ENCODE data around the gene TJP2.
A peak's percentile ranks its signal among the peaks of the same experiment; 100 is the strongest.

The TJP2 gene

DNA sequence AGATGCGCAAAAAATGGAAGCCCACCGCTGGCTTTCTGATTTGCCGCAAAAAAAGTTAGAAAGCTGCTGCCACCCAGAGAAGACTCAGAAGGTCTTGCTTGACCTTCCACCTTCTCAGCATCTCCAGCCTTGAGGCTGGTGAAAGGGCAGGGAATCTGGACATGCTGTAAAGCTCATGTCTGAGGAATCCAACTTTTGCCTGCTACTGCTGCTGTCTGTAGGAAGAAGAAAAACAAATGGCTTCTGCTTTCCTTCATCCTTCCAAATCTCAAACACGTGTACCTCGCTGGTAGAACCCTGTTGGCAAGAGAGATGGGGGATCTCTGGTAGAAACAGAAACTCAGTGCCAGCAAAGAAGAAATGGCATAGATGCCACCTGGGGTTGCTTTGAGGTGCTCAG, 10.2 kb downstream of the TJP2 start:
- TF ChIP-seq, protein P1, sequence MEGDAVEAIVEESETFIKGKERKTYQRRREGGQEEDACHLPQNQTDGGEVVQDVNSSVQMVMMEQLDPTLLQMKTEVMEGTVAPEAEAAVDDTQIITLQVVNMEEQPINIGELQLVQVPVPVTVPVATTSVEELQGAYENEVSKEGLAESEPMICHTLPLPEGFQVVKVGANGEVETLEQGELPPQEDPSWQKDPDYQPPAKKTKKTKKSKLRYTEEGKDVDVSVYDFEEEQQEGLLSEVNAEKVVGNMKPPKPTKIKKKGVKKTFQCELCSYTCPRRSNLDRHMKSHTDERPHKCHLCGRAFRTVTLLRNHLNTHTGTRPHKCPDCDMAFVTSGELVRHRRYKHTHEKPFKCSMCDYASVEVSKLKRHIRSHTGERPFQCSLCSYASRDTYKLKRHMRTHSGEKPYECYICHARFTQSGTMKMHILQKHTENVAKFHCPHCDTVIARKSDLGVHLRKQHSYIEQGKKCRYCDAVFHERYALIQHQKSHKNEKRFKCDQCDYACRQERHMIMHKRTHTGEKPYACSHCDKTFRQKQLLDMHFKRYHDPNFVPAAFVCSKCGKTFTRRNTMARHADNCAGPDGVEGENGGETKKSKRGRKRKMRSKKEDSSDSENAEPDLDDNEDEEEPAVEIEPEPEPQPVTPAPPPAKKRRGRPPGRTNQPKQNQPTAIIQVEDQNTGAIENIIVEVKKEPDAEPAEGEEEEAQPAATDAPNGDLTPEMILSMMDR (IDR thresholded peaks at IDR 0.05), result no peak
- peaks cover 2% of the 10 kb centered on the region for H3K79me2 ChIP-seq
- no peaks in the 10 kb centered on the region for H3K27me3 ChIP-seq (ENCODE audit: control insufficient read depth, insufficient read depth, low read length)
- no peak overlapping the region for H3K9ac ChIP-seq
- H3K36me3 ChIP-seq (ENCODE audit: control insufficient read depth, insufficient read depth, low read length), result no peaks in the 10 kb centered on the region
- H3K27ac ChIP-seq, result no peak overlapping the region
- H3K4me2 ChIP-seq (ENCODE audit: low read length), result no peak overlapping the region
- no peaks in the 10 kb centered on the region for H3K9me3 ChIP-seq (ENCODE audit: control insufficient read depth, low read length)
- H3K4me1 ChIP-seq, result peaks cover 2% of the 10 kb centered on the region
- no peak overlapping the region for H3K4me3 ChIP-seq (ENCODE audit: low read depth, low read length)
- no peak overlapping the region for H2AFZ ChIP-seq

DNA sequence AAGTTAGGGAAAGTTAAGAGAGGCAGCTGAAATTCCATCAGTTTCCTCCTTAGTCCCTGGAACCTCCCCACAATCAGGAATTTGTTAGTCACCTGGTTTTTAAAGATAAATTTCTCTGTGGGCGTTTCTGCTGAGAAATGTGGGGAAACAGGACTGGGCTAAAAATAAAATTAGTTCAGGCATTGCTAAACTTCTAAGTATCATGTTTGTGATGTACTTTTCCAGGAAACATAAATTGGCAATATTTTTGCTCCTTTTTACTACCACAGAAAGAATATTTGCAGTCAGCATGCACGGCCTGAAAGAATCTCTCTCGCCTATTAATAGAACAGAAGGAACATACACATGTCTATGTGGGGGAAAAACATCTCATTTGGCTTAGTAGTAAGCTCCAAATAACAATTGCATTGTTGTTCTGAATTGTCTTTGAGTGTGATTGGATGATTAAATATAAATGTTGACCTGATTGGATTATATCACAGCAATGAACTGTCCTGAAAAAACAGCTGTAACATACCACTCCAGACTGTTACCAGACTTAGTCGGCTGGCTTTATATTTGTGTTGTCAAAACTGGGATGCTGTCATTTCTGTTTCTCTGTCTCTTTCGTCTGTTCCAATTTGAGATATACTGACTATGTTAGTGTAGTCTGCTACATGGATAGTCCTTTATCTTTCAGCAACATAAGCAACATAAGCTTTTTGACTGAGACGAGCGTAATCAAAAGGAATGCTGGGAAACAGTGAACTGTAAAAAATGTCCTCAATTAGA, 12.9 kb downstream of the TJP2 start:
- Histone ChIP-seq H3K27ac (peak overlapping the region; percentile 43), H3K4me1 (peaks cover 2% of the 10 kb centered on the region), H3K4me3 (ENCODE audit: low read depth, low read length) (no peak overlapping the region), H3K9ac (no peak overlapping the region), H2AFZ (no peak overlapping the region), H3K27me3 (ENCODE audit: control insufficient read depth, insufficient read depth, low read length) (no peaks in the 10 kb centered on the region), H3K9me3 (ENCODE audit: control insufficient read depth, low read length) (no peaks in the 10 kb centered on the region), H3K36me3 (ENCODE audit: control insufficient read depth, insufficient read depth, low read length) (no peaks in the 10 kb centered on the region), H3K4me2 (ENCODE audit: low read length) (peak overlapping the region; percentile 40), H3K79me2 (peaks cover 2% of the 10 kb centered on the region)
- TF ChIP-seq, protein P1 (IDR thresholded peaks at IDR 0.05), result no peak

DNA sequence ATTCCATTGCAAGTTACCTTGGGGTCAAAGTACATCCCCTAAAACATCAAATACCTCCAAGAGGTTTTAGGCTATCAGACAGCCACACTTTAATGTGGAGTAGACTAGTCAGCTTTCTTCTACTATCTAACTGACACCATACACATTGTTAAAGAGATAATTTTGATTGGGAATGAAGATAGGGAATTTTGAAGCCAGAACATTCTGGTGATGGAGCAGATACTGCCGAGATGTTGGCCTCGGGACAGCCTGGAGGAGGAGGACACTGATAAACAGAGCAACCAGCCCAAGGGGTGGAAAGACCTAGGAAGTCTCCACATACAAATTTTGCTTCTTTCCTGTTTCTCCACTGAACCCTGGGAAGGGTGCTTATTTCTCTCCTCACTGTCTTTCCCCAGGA, 14.9 kb downstream of the TJP2 start:
- no peak overlapping the region for H2AFZ ChIP-seq
- H3K9ac ChIP-seq, result no peak overlapping the region
- peaks cover 2% of the 10 kb centered on the region for H3K4me1 ChIP-seq
- peaks cover 2% of the 10 kb centered on the region for H3K79me2 ChIP-seq
- H3K4me2 ChIP-seq (ENCODE audit: low read length), result no peak overlapping the region
- H3K9me3 ChIP-seq (ENCODE audit: control insufficient read depth, low read length), result no peaks in the 10 kb centered on the region
- TF ChIP-seq, protein P1 (IDR thresholded peaks at IDR 0.05), result no peak
- H3K36me3 ChIP-seq (ENCODE audit: control insufficient read depth, insufficient read depth, low read length), result no peaks in the 10 kb centered on the region
- H3K27ac ChIP-seq, result no peak overlapping the region
- no peak overlapping the region for H3K4me3 ChIP-seq (ENCODE audit: low read depth, low read length)
- H3K27me3 ChIP-seq (ENCODE audit: control insufficient read depth, insufficient read depth, low read length), result no peaks in the 10 kb centered on the region

DNA sequence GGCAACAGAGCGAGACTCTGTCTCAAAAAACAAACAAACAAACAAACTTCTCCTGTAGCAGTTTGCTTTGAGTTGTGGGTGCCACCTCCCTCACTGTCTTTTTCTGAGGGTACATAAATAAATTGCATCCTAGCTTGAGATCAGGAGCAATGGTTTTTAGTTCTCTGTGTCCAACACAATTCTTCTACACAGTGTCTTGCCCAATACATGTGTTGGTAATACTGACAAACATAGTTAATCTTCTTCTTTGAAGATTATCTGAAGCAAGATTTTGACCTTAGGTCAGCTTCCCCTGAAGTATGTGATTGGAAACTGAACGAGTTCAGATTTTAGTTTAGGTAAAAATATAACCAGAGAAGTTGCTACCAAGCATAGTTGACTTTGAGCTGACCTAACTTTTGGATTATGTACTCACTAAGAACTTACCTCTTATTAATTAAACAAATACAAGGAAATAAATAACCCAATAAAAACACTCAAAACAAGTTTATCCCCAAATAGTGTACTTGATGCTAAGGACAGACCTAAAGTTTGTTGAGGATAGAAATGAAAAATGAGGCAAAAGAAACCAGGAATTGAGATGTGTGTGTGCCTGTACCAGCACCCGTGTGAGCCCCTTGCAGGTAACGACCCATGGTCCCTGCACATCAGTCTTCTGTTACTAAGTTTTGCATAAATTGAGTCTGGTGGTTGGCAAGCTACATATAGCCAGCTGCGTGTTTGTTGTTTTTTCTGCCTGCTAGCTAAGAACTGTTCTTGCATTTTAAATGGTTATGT, 16.2 kb downstream of the TJP2 start:
- no peak overlapping the region for H3K27ac ChIP-seq
- peaks cover 6% of the 10 kb centered on the region for H3K79me2 ChIP-seq
- H3K4me3 ChIP-seq (ENCODE audit: low read depth, low read length), result no peak overlapping the region
- H3K4me2 ChIP-seq (ENCODE audit: low read length), result no peak overlapping the region
- no peak overlapping the region for H2AFZ ChIP-seq
- H3K9me3 ChIP-seq (ENCODE audit: control insufficient read depth, low read length), result no peaks in the 10 kb centered on the region
- no peaks in the 10 kb centered on the region for H3K27me3 ChIP-seq (ENCODE audit: control insufficient read depth, insufficient read depth, low read length)
- H3K4me1 ChIP-seq, result peaks cover 2% of the 10 kb centered on the region
- H3K36me3 ChIP-seq (ENCODE audit: control insufficient read depth, insufficient read depth, low read length), result no peaks in the 10 kb centered on the region
- H3K9ac ChIP-seq, result no peak overlapping the region
- TF ChIP-seq, protein P1 (IDR thresholded peaks at IDR 0.05), result no peak

Data from parathyroid adenoma (tissue), 2 donors.